Measurements from ENCODE around the gene ZNF419. TPM values are rescaled to one million over a fixed set of nuclear protein-coding genes. Genes with fewer than 3 reads are reported as not detected.
"Not testable (repeated sequence)": the region's sequence is repeated elsewhere in the genome, so short reads cannot be mapped to it uniquely, and the experiment has no call there.

Gene ZNF419
- total and polyA plus RNA-seq, 2 donors (not counting 1 experiment from before 2014, with no cell fraction given): 8.9 to 20.3 TPM

GRCh38 chr19:57477191-57478008, 10.2 kb upstream of the ZNF419 start, which contains the start of gene ZNF772:
Gene ZNF772, minus strand, starts transcription at chr19:57477566. Its CDS starts 257 bp downstream, at chr19:57477309.
- peaks cover 8% of the 10 kb centered on the region for H3K79me2 ChIP-seq (ENCODE audit: control insufficient read depth, insufficient read depth, low read length)
- no peaks in the 10 kb centered on the region for H3K4me1 ChIP-seq (ENCODE audit: control insufficient read depth, extremely low read depth, insufficient read depth, low read length)
- H3K4me3 ChIP-seq (replicated peaks in 1 of 4; ENCODE audit: control extremely low read depth in 1 of 4, insufficient read depth in 1 of 4, low read depth in 3 of 4, low read length in 4 of 4): peak within 1 kb of the TSS; percentile 84 to 99 (median 90)
- H3K27ac ChIP-seq (ENCODE audit: insufficient read depth, low read length): peak within 1 kb of the TSS; percentile 77
- peak within 1 kb of the TSS; percentile 72 for H3K9ac ChIP-seq (ENCODE audit: insufficient read depth, low read length)
- H3K36me3 ChIP-seq (ENCODE audit: control insufficient read depth, insufficient read depth, low read length): peaks cover 18% of the 10 kb centered on the region
- H4K20me1 ChIP-seq (ENCODE audit: control insufficient read depth, extremely low read depth, insufficient read depth, low read length): no peaks in the 10 kb centered on the region
- TF ChIP-seq EZH2 (IDR thresholded peaks at IDR 0.05; ENCODE audit: low read length, missing control alignments) (no peak), CTCF (conservative IDR thresholded peaks at IDR 0.05 in 1 of 2, IDR thresholded peaks at IDR 0.05 in 1 of 2; ENCODE audit: low read depth in 1 of 2, low read length in 2 of 2) (peak; percentile 57 to 60)
- H3K4me2 ChIP-seq (ENCODE audit: extremely low read depth, insufficient read depth, low read length): peak within 1 kb of the TSS; percentile 81
- H3K9me3 ChIP-seq (ENCODE audit: control insufficient read depth, insufficient read depth, low read depth, low read length): peaks cover 23% of the 10 kb centered on the region
- peak within 1 kb of the TSS; percentile 100 for H2AFZ ChIP-seq (ENCODE audit: low read length)
- no peaks in the 10 kb centered on the region for H3K27me3 ChIP-seq (ENCODE audit: control insufficient read depth, insufficient read depth, low read length)
- DNase-seq (ENCODE audit: low read depth in 2 of 2): peak; percentile 92 to 94

- Histone ChIP-seq H2AFZ (ENCODE audit: low read length) (peak overlapping the region; percentile 43), H3K36me3 (ENCODE audit: control insufficient read depth, insufficient read depth, low read length) (peaks cover 11% of the 10 kb centered on the region), H3K4me3 (replicated peaks in 1 of 4; ENCODE audit: control extremely low read depth in 1 of 4, insufficient read depth in 1 of 4, low read depth in 3 of 4, low read length in 4 of 4) (peak overlapping the region; percentile 4 to 79 (median 40)), H3K4me2 (ENCODE audit: extremely low read depth, insufficient read depth, low read length) (peak overlapping the region; percentile 58)
- not testable (repeated sequence) for H3K9me3 ChIP-seq (ENCODE audit: control insufficient read depth, insufficient read depth, low read depth, low read length); H3K9ac ChIP-seq (ENCODE audit: insufficient read depth, low read length); H3K27ac ChIP-seq (ENCODE audit: insufficient read depth, low read length); H4K20me1 ChIP-seq (ENCODE audit: control insufficient read depth, extremely low read depth, insufficient read depth, low read length); H3K27me3 ChIP-seq (ENCODE audit: control insufficient read depth, insufficient read depth, low read length); H3K79me2 ChIP-seq (ENCODE audit: control insufficient read depth, insufficient read depth, low read length); H3K4me1 ChIP-seq (ENCODE audit: control insufficient read depth, extremely low read depth, insufficient read depth, low read length)
- peak; percentile 33 to 42 for DNase-seq (ENCODE audit: low read depth in 2 of 2)
Measured at GRCh38 chr19:57488299-57488644, 722 bp downstream of the ZNF419 start.

GRCh38 chr19:57499332-57499679, 11.8 kb downstream of the ZNF419 start:
- not testable (repeated sequence) for H3K4me1 ChIP-seq (ENCODE audit: control insufficient read depth, extremely low read depth, insufficient read depth, low read length); H3K36me3 ChIP-seq (ENCODE audit: control insufficient read depth, insufficient read depth, low read length); H3K9ac ChIP-seq (ENCODE audit: insufficient read depth, low read length); H3K27ac ChIP-seq (ENCODE audit: insufficient read depth, low read length); H3K27me3 ChIP-seq (ENCODE audit: control insufficient read depth, insufficient read depth, low read length); H4K20me1 ChIP-seq (ENCODE audit: control insufficient read depth, extremely low read depth, insufficient read depth, low read length); H2AFZ ChIP-seq (ENCODE audit: low read length); H3K4me3 ChIP-seq (replicated peaks in 1 of 4; ENCODE audit: control extremely low read depth in 1 of 4, insufficient read depth in 1 of 4, low read depth in 3 of 4, low read length in 4 of 4); H3K9me3 ChIP-seq (ENCODE audit: control insufficient read depth, insufficient read depth, low read depth, low read length); DNase-seq (ENCODE audit: low read depth in 2 of 2); H3K4me2 ChIP-seq (ENCODE audit: extremely low read depth, insufficient read depth, low read length)
- peaks cover 22% of the 10 kb centered on the region for H3K79me2 ChIP-seq (ENCODE audit: control insufficient read depth, insufficient read depth, low read length)

GRCh38 chr19:57499680-57500395, 12.3 kb downstream of the ZNF419 start, which contains the start of gene ZNF773:
Gene ZNF773, plus strand, starts transcription at chr19:57499938. Its CDS starts 143 bp downstream, at chr19:57500081.
- H3K27ac ChIP-seq (ENCODE audit: insufficient read depth, low read length): peak within 1 kb of the TSS; percentile 78
- not testable (repeated sequence) for H3K36me3 ChIP-seq (ENCODE audit: control insufficient read depth, insufficient read depth, low read length)

GRCh38 chr19:57500400-57500799, 12.8 kb downstream of the ZNF419 start:
- Histone ChIP-seq H3K4me3 (replicated peaks in 1 of 4; ENCODE audit: control extremely low read depth in 1 of 4, insufficient read depth in 1 of 4, low read depth in 3 of 4, low read length in 4 of 4) (peak overlapping the region; percentile 38 to 65 (median 52)), H3K4me2 (ENCODE audit: extremely low read depth, insufficient read depth, low read length) (peak overlapping the region; percentile 72), H3K79me2 (ENCODE audit: control insufficient read depth, insufficient read depth, low read length) (peaks cover 22% of the 10 kb centered on the region)
- H2AFZ ChIP-seq (ENCODE audit: low read length); H3K4me1 ChIP-seq (ENCODE audit: control insufficient read depth, extremely low read depth, insufficient read depth, low read length); H3K36me3 ChIP-seq (ENCODE audit: control insufficient read depth, insufficient read depth, low read length); H3K27ac ChIP-seq (ENCODE audit: insufficient read depth, low read length); H3K27me3 ChIP-seq (ENCODE audit: control insufficient read depth, insufficient read depth, low read length); H4K20me1 ChIP-seq (ENCODE audit: control insufficient read depth, extremely low read depth, insufficient read depth, low read length); H3K9ac ChIP-seq (ENCODE audit: insufficient read depth, low read length); H3K9me3 ChIP-seq (ENCODE audit: control insufficient read depth, insufficient read depth, low read depth, low read length): not testable (repeated sequence)
- DNase-seq (ENCODE audit: low read depth in 2 of 2): peak; percentile 31 to 56

More at GRCh38 chr19:57499680-57500395, 12.3 kb downstream of the ZNF419 start, which contains the start of gene ZNF773:
- H4K20me1 ChIP-seq (ENCODE audit: control insufficient read depth, extremely low read depth, insufficient read depth, low read length); H3K9me3 ChIP-seq (ENCODE audit: control insufficient read depth, insufficient read depth, low read depth, low read length); H3K4me1 ChIP-seq (ENCODE audit: control insufficient read depth, extremely low read depth, insufficient read depth, low read length); H3K27me3 ChIP-seq (ENCODE audit: control insufficient read depth, insufficient read depth, low read length): not testable (repeated sequence)
- peak; percentile 96 to 97 for DNase-seq (ENCODE audit: low read depth in 2 of 2)
- Histone ChIP-seq H3K9ac (ENCODE audit: insufficient read depth, low read length) (peak within 1 kb of the TSS; percentile 88), H2AFZ (ENCODE audit: low read length) (peak within 1 kb of the TSS; percentile 71), H3K4me2 (ENCODE audit: extremely low read depth, insufficient read depth, low read length) (peak within 1 kb of the TSS; percentile 72), H3K79me2 (ENCODE audit: control insufficient read depth, insufficient read depth, low read length) (peaks cover 22% of the 10 kb centered on the region), H3K4me3 (replicated peaks in 1 of 4; ENCODE audit: control extremely low read depth in 1 of 4, insufficient read depth in 1 of 4, low read depth in 3 of 4, low read length in 4 of 4) (peak within 1 kb of the TSS; percentile 61 to 78 (median 64))

All from fibroblast of lung (primary cell).